Measurements from ENCODE around the gene OR5C1.

Gene OR5C1

GRCh38 chr9:122779181-122779580, 9.6 kb upstream of the OR5C1 start:
- Histone ChIP-seq H3K27ac (no peak overlapping the region), H3K27me3 (replicated peaks) (no peaks in the 10 kb centered on the region), H3K4me3 (ENCODE audit: low read depth, low read length) (no peak overlapping the region), H3K36me3 (replicated peaks) (no peaks in the 10 kb centered on the region)
- no peak for TF ChIP-seq CTCF (IDR thresholded peaks at IDR 0.05; ENCODE audit: low read depth, low read length, missing control alignments)
- in situ Hi-C loops (cut with HindIII; ENCODE audit: low pct_ligation_motif_present, low sequenced_read_pairs) = no loop called here
- no peak for DNase-seq

- H3K4me3 ChIP-seq (ENCODE audit: low read depth, low read length) = no peak overlapping the region
These were observed 8.7 kb upstream of the OR5C1 start for GRCh38 chr9:122780026-122780425.

GRCh38 chr9:122781671-122782070, 7.1 kb upstream of the OR5C1 start:
- in situ Hi-C loops (cut with HindIII; ENCODE audit: low pct_ligation_motif_present, low sequenced_read_pairs) = no loop called here
- Histone ChIP-seq H3K4me3 (ENCODE audit: low read depth, low read length) (no peak overlapping the region), H3K27me3 (replicated peaks) (no peaks in the 10 kb centered on the region), H3K27ac (no peak overlapping the region), H3K36me3 (replicated peaks) (no peaks in the 10 kb centered on the region)
- TF ChIP-seq CTCF (IDR thresholded peaks at IDR 0.05; ENCODE audit: low read depth, low read length, missing control alignments) = no peak
- no peak for DNase-seq

More at GRCh38 chr9:122780026-122780425, 8.7 kb upstream of the OR5C1 start:
- no peak for DNase-seq
- no peak for TF ChIP-seq CTCF (IDR thresholded peaks at IDR 0.05; ENCODE audit: low read depth, low read length, missing control alignments)
- Histone ChIP-seq H3K27ac (no peak overlapping the region), H3K27me3 (replicated peaks) (no peaks in the 10 kb centered on the region), H3K36me3 (replicated peaks) (no peaks in the 10 kb centered on the region)
- in situ Hi-C loops (cut with HindIII; ENCODE audit: low pct_ligation_motif_present, low sequenced_read_pairs) = no loop called here

GRCh38 chr9:122785269-122785668, 3.5 kb upstream of the OR5C1 start:
- Histone ChIP-seq H3K36me3 (replicated peaks) (no peaks in the 10 kb centered on the region), H3K27me3 (replicated peaks) (no peaks in the 10 kb centered on the region), H3K27ac (no peak overlapping the region), H3K4me3 (ENCODE audit: low read depth, low read length) (no peak overlapping the region)
- in situ Hi-C loops (cut with HindIII; ENCODE audit: low pct_ligation_motif_present, low sequenced_read_pairs) = no loop called here
- no peak for TF ChIP-seq CTCF (IDR thresholded peaks at IDR 0.05; ENCODE audit: low read depth, low read length, missing control alignments)
- no peak for DNase-seq

- no peak for DNase-seq
- no peak for TF ChIP-seq CTCF (IDR thresholded peaks at IDR 0.05; ENCODE audit: low read depth, low read length, missing control alignments)
- no peaks in the 10 kb centered on the region for H3K27me3 ChIP-seq (replicated peaks)
- H3K36me3 ChIP-seq (replicated peaks) = no peaks in the 10 kb centered on the region
- no peak overlapping the region for H3K4me3 ChIP-seq (ENCODE audit: low read depth, low read length)
- in situ Hi-C loops (cut with HindIII; ENCODE audit: low pct_ligation_motif_present, low sequenced_read_pairs) = no loop called here
- H3K27ac ChIP-seq = no peak overlapping the region
These were observed 2.4 kb upstream of the OR5C1 start for GRCh38 chr9:122786338-122786737.

- no peaks in the 10 kb centered on the region for H3K36me3 ChIP-seq (replicated peaks)
- H3K4me3 ChIP-seq (ENCODE audit: low read depth, low read length) = no peak overlapping the region
- no peaks in the 10 kb centered on the region for H3K27me3 ChIP-seq (replicated peaks)
- in situ Hi-C loops (cut with HindIII; ENCODE audit: low pct_ligation_motif_present, low sequenced_read_pairs) = no loop called here
- no peak for DNase-seq
- TF ChIP-seq CTCF (IDR thresholded peaks at IDR 0.05; ENCODE audit: low read depth, low read length, missing control alignments) = no peak
- no peak overlapping the region for H3K27ac ChIP-seq
These were observed 718 bp downstream of the OR5C1 start for GRCh38 chr9:122789256-122790046.
